H1 (cell line): ENCODE data around the gene TBC1D25. TPM values are rescaled to one million over a fixed set of nuclear protein-coding genes. Genes with fewer than 3 reads are reported as not detected.

Experiments used
- CTCF ChIA-PET: fragments of 300-600 bp; sonication (Branson Sonifier 250); formaldehyde crosslinking; loops from one replicate; lab custom pipeline; 2021; ENCODE audit not compliant: partially characterized antibody; lab: Charles Lee
- POLR2A ChIA-PET: fragments of 300-600 bp; sonication (Branson Sonifier 250); formaldehyde crosslinking; loops from one replicate; lab custom pipeline; 2021; ENCODE audit warnings: inconsistent platforms; ENCODE audit not compliant: partially characterized antibody; lab: Charles Lee
- DNase-seq, 2 experiments: peaks; one replicate each; pipeline versions ENCODE4 v3.0.0 to v3.0.0-alpha.2; 2010 to 2022; ENCODE audit warnings: low spot score in 2 of 2, low read depth in 1 of 2, mixed read lengths in 1 of 2
- FAIRE-seq: peaks from 2 replicates; lab custom pipeline; 2011; peaks lifted over from hg19 to GRCh38; lab: Jason Lieb, UNC
- H2AFZ ChIP-seq: 2 replicates; pipeline ENCODE4 v1.8.1; 2012; ENCODE audit warnings: low read length, inconsistent platforms
- H2AK5ac ChIP-seq: 2 replicates; pipeline ENCODE4 v1.6.1; 2013; ENCODE audit warnings: low read depth, low read length
- H2BK120ac ChIP-seq: replicated peaks from 2 replicates; pipeline ENCODE3; 2013; ENCODE audit warnings: low read depth, low read length, inconsistent platforms
- H2BK12ac ChIP-seq: 2 replicates; pipeline ENCODE4 v1.6.1; 2013; ENCODE audit warnings: low read depth, low read length
- H2BK15ac ChIP-seq: 2 replicates; pipeline ENCODE4 v1.6.1; 2013; ENCODE audit warnings: low read length
- H2BK20ac ChIP-seq: 2 replicates; pipeline ENCODE4 v1.6.1; 2013; ENCODE audit warnings: low read length
- H2BK5ac ChIP-seq: 2 replicates; pipeline ENCODE4 v1.6.1; 2013; ENCODE audit warnings: low read depth, low read length
- H3K14ac ChIP-seq: 2 replicates; pipeline ENCODE4 v1.6.1; 2013; ENCODE audit warnings: inconsistent platforms; ENCODE audit not compliant: insufficient read length
- H3K18ac ChIP-seq: 2 replicates; pipeline ENCODE4 v1.6.1; 2013; ENCODE audit warnings: low read length; ENCODE audit errors: extremely low read depth
- H3K23ac ChIP-seq: 2 replicates; pipeline ENCODE4 v1.6.1; 2013; ENCODE audit warnings: inconsistent platforms; ENCODE audit not compliant: insufficient read length
- H3K23me2 ChIP-seq: 2 replicates; pipeline ENCODE4 v1.6.1; 2013; ENCODE audit warnings: low read depth, low read length
- H3K27ac ChIP-seq: 2 replicates; pipeline ENCODE4 v1.6.1; 2011; ENCODE audit warnings: low read depth, low read length, inconsistent platforms
- H3K27me3 ChIP-seq, 4 experiments: replicated peaks in 1 of 4; 1 replicate in 1 of 4; 2 replicates in 3 of 4; pipeline versions ENCODE4 v1.6.1 to v1.8.1; 2011 to 2013; ENCODE audit warnings: low read length in 3 of 4, mild to moderate bottlenecking in 3 of 4, inconsistent platforms in 2 of 4, mixed read lengths in 2 of 4, moderate library complexity in 1 of 4; ENCODE audit not compliant: control insufficient read depth in 3 of 4, insufficient read depth in 3 of 4; ENCODE audit errors: extremely low read depth in 1 of 4
- H3K36me3 ChIP-seq, 4 experiments: 2 replicates each; pipeline versions ENCODE4 v1.6.1 to v1.8.1; 2011 to 2013; ENCODE audit warnings: mild to moderate bottlenecking in 4 of 4, low read length in 3 of 4, moderate library complexity in 2 of 4, control low read depth in 1 of 4, inconsistent platforms in 1 of 4; ENCODE audit not compliant: insufficient read depth in 4 of 4, control insufficient read depth in 2 of 4
- H3K4ac ChIP-seq: replicated peaks from 2 replicates; pipeline ENCODE3; 2013; ENCODE audit warnings: low read length, low read depth, mixed read lengths, inconsistent platforms; ENCODE audit not compliant: insufficient read length
- H3K4me1 ChIP-seq, 4 experiments: replicated peaks in 1 of 4; 1 replicate in 1 of 4; 2 replicates in 3 of 4; pipeline versions ENCODE4 v1.6.1 to v1.8.1; 2011 to 2013; ENCODE audit warnings: low read length in 3 of 4, inconsistent platforms in 2 of 4, mixed read lengths in 1 of 4; ENCODE audit not compliant: insufficient read depth in 4 of 4, control insufficient read depth in 3 of 4
- H3K4me2 ChIP-seq, 2 experiments: 2 replicates each; pipeline versions ENCODE4 v1.6.1 to v1.8.1; 2011 to 2013; ENCODE audit warnings: low read depth in 2 of 2, low read length in 2 of 2, control low read depth in 1 of 2, inconsistent platforms in 1 of 2, mild to moderate bottlenecking in 1 of 2; ENCODE audit not compliant: insufficient read depth in 1 of 2
- H3K4me3 ChIP-seq, 4 experiments: fragments of 200-600, 300-600 bp in 1 of 4; sonication (generic), shearing (Covaris generic), sonication (Bioruptor Twin) in 1 of 4; 2 replicates each; pipeline versions ENCODE4 v1.5.1 to v1.8.1; 2011 to 2016; ENCODE audit warnings: low read length in 4 of 4, low read depth in 3 of 4, control low read depth in 2 of 4, inconsistent platforms in 2 of 4, mild to moderate bottlenecking in 2 of 4, mixed read lengths in 1 of 4, moderate library complexity in 1 of 4; ENCODE audit not compliant: insufficient read depth in 2 of 4; ENCODE audit errors: extremely low read depth in 1 of 4
- H3K56ac ChIP-seq: replicated peaks from 2 replicates; pipeline ENCODE3; 2013; ENCODE audit warnings: low read depth, mild to moderate bottlenecking, mixed read lengths, low read length, inconsistent platforms; ENCODE audit not compliant: insufficient read length
- H3K79me1 ChIP-seq: 2 replicates; pipeline ENCODE4 v1.6.1; 2013; ENCODE audit warnings: low read depth, low read length, control low read depth
- H3K79me2 ChIP-seq, 2 experiments: 2 replicates each; pipeline versions ENCODE4 v1.6.1 to v1.8.1; 2012 to 2013; ENCODE audit warnings: low read length in 2 of 2, mild to moderate bottlenecking in 2 of 2, inconsistent platforms in 1 of 2; ENCODE audit not compliant: insufficient read depth in 2 of 2, control insufficient read depth in 1 of 2
- H3K9ac ChIP-seq, 4 experiments: replicated peaks in 1 of 4; 1 replicate in 1 of 4; 2 replicates in 3 of 4; pipeline versions ENCODE4 v1.6.1 to v1.8.1; 2011 to 2013; ENCODE audit warnings: low read depth in 3 of 4, low read length in 3 of 4, control low read depth in 2 of 4, mild to moderate bottlenecking in 2 of 4, moderate library complexity in 2 of 4, inconsistent platforms in 1 of 4; ENCODE audit errors: extremely low read depth in 1 of 4
- H3K9me3 ChIP-seq, 2 experiments: 2 replicates each; pipeline versions ENCODE4 v1.6.1 to v1.8.1; 2012 to 2013; ENCODE audit warnings: mild to moderate bottlenecking in 2 of 2, moderate library complexity in 2 of 2, control low read depth in 1 of 2, inconsistent platforms in 1 of 2, low read depth in 1 of 2, low read length in 1 of 2, mixed read lengths in 1 of 2; ENCODE audit not compliant: insufficient read depth in 2 of 2
- H4K20me1 ChIP-seq, 2 experiments: replicated peaks in 1 of 2; 2 replicates each; pipeline versions ENCODE3 to v1.8.1; 2011 to 2013; ENCODE audit warnings: inconsistent platforms in 2 of 2, low read length in 2 of 2, mild to moderate bottlenecking in 1 of 2; ENCODE audit not compliant: insufficient read depth in 2 of 2, control insufficient read depth in 1 of 2
- H4K5ac ChIP-seq: 2 replicates; pipeline ENCODE4 v1.6.1; 2013; ENCODE audit warnings: low read length, low read depth, mixed read lengths, inconsistent platforms; ENCODE audit not compliant: insufficient read length
- H4K8ac ChIP-seq: 2 replicates; pipeline ENCODE4 v1.8.0; 2013; ENCODE audit warnings: mild to moderate bottlenecking, moderate library complexity, low read length, inconsistent platforms; ENCODE audit not compliant: insufficient read depth; ENCODE audit errors: extremely low read depth
- H4K91ac ChIP-seq: replicated peaks from 2 replicates; pipeline ENCODE3; 2013; ENCODE audit warnings: low read length, mixed read lengths, inconsistent platforms; ENCODE audit not compliant: insufficient read length
- BRCA1 ChIP-seq: IDR thresholded peaks from 2 replicates; pipeline ENCODE4 v1.6.1; 2012; ENCODE audit warnings: low read depth, low read length, improper control_type of control experiment
- CBX8 ChIP-seq: fragments of 300-800, 300-1000 bp; sonication (generic); IDR thresholded peaks from 2 replicates; pipeline ENCODE4 v1.7.1; 2016; ENCODE audit warnings: low read depth, low read length, borderline replicate concordance
- KDM4A ChIP-seq: IDR thresholded peaks from one replicate; pipeline ENCODE4 v1.7.1; 2012; ENCODE audit warnings: low read depth, mild to moderate bottlenecking, moderate library complexity, low read length, inconsistent platforms; ENCODE audit not compliant: severe bottlenecking
- ZNF274 ChIP-seq: IDR thresholded peaks from 2 replicates; pipeline ENCODE4 v1.7.0; 2012; ENCODE audit warnings: low read length, borderline replicate concordance; ENCODE audit errors: extremely low read depth
- WGBS, 2 experiments: shearing (Covaris generic) in 1 of 2; methylation state at CpG; one replicate each; pipeline versions ENCODE4 v1.1.6 to v1.1.7; 2013 to 2015; ENCODE audit warnings: low lambda C conversion rate in 2 of 2, mixed read lengths in 2 of 2, inconsistent platforms in 1 of 2, low coverage in 1 of 2, missing lambda C conversion rate in 1 of 2; ENCODE audit not compliant: insufficient replicate concordance in 2 of 2, insufficient coverage in 1 of 2, insufficient read length in 1 of 2; ENCODE audit errors: extremely low coverage in 1 of 2, missing lambda C conversion rate in 1 of 2; 5-methylcytosine and 5-hydroxymethylcytosine counted together
- polyA plus RNA-seq, 7 experiments: library from polyadenylated mRNA; depleted of rRNA in 3 of 7; stranded (reverse) in 5 of 7; unstranded in 2 of 7; fragments of >200 nt in 5 of 7; fragments of 200-250 nt in 2 of 7; gene quantifications; 1 replicate in 5 of 7; 2 replicates in 1 of 7; 4 replicates in 1 of 7; pipeline versions ENCODE4 v1.2.1 to v1.2.3, GENCODE V29; 2011 to 2013; ENCODE audit warnings: missing spikeins in 2 of 7, mixed read lengths in 2 of 7
- total RNA-seq: library from RNA; stranded (reverse); fragmentation: NEBNext Ultra II Directional; extraction: Animal tissue kit (Norgen Biotek cat#: 25700); gene quantifications from 2 replicates; pipeline ENCODE4 v1.2.1, GENCODE V29; 2021

Gene TBC1D25
- total and polyA plus RNA-seq, 2 of the 8 experiments (the other 6 are each of a cell fraction or from before 2014, with no cell fraction given): 6.5 to 6.8 TPM

DNA sequence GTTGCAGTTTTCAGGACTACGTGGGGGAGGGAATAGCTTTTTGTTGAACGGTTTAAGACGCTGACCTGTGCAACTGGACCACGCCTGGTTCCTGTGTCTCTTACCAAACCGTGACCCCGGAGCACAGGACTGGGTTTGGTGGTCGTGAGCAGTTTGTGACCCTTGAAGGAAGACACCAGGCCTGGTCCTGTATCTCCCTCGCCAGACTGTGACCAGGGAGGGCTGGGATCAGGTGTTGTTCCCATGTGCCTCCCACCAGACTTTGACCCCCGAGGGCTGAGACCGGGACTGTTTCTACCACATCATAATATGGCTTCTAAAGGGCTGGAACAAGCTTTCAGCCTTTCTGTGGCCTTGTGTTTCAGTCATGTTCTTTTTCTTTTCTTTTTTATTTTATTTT is 17.2 kb upstream of the TBC1D25 start:
- Histone ChIP-seq H2AFZ (no peak overlapping the region), H3K4ac (peak overlapping the region; percentile 32), H4K5ac (peak overlapping the region; percentile 66), H2BK5ac (no peak overlapping the region; the same call in 1 of the 2 replicates), H3K79me2 (peaks cover 0 to 9% of the 10 kb centered on the region in 2 experiments; a peak in 2 of 4 replicates), H3K27me3 (no peaks in the 10 kb centered on the region), H2BK120ac (peak overlapping the region; percentile 72), H2BK12ac (no peak overlapping the region), H3K56ac (peak overlapping the region; percentile 39), H3K4me1 (peaks cover 0 to 5% (median 0%) of the 10 kb centered on the region in 4 experiments; a peak in 1 of 7 replicates), H3K4me2 (peak overlapping the region; percentile 58 to 84), H4K91ac (no peak overlapping the region), H3K14ac (no peak overlapping the region), H3K23ac (no peak overlapping the region), H3K18ac (peak overlapping the region; percentile 78; the same call in 1 of the 2 replicates), H2BK20ac (no peak overlapping the region), H2AK5ac (no peak overlapping the region; the same call in 1 of the 2 replicates), H3K9me3 (no peaks in the 10 kb centered on the region), H3K27ac (peak overlapping the region; percentile 79), H3K36me3 (peaks cover 3 to 26% (median 15%) of the 10 kb centered on the region in 4 experiments), H3K9ac (peak overlapping the region; percentile 37 to 82 (median 72); a peak in 6 of 7 replicates), H4K20me1 (no peaks in the 10 kb centered on the region), H3K23me2 (peaks cover 2% of the 10 kb centered on the region; the same call in 1 of the 2 replicates), H3K79me1 (no peaks in the 10 kb centered on the region), H3K4me3 (peak overlapping the region; percentile 70 to 83 (median 74)), H2BK15ac (no peak overlapping the region), H4K8ac (no peak overlapping the region)
- DNase-seq (no peak), FAIRE-seq (no peak)
- CTCF ChIA-PET: no interaction called here
- TF ChIP-seq BRCA1: no peak
- peak; percentile 14 for TF ChIP-seq KDM4A
- TF ChIP-seq CBX8: no peak
- TF ChIP-seq ZNF274: no peak
- POLR2A ChIA-PET: interaction anchor here (0.8 to 1.4 kb wide), 5 partner anchors 9 to 65 kb away, joined by 3 to 5 read pairs (median 3); partner anchors contain the start of gene RBM3
- WGBS, 2 experiments: 18% methylated on average over 10 of the region's 10 CpGs; no CpG with 5 or more reads in 1 of the 2 experiments
